Neural cell (in vitro differentiated cells): ENCODE data around the gene B4GALT2.

Experiments used
- EP300 ChIP-seq: fragments of 450-650 bp; conservative IDR thresholded peaks from 2 replicates; pipeline ENCODE4 v1.6.1; 2014; ENCODE audit warnings: antibody characterized with exemption, mild to moderate bottlenecking, moderate library complexity; ENCODE audit not compliant: poor library complexity, severe bottlenecking
- EZH2 ChIP-seq: fragments of 200-600, 300-800 bp; shearing (Covaris generic), sonication (generic); IDR thresholded peaks from 2 replicates; pipeline ENCODE4 v1.6.1; 2014; ENCODE audit warnings: antibody characterized with exemption, low read length, borderline replicate concordance, mild to moderate bottlenecking; ENCODE audit not compliant: insufficient read depth, poor library complexity, severe bottlenecking
- POLR2AphosphoS5 ChIP-seq: IDR thresholded peaks from 2 replicates; pipeline ENCODE4 v1.6.1; 2012
- RAD21 ChIP-seq: fragments of 450-650 bp; conservative IDR thresholded peaks from 2 replicates; pipeline ENCODE4 v1.6.1; 2014; ENCODE audit warnings: antibody characterized with exemption, mild to moderate bottlenecking, moderate library complexity
- SMC3 ChIP-seq: fragments of 450-650 bp; conservative IDR thresholded peaks from 2 replicates; pipeline ENCODE4 v1.6.1; 2014; ENCODE audit warnings: antibody characterized with exemption, mild to moderate bottlenecking, moderate library complexity; ENCODE audit not compliant: poor library complexity
- TAF1 ChIP-seq: IDR thresholded peaks from 2 replicates; pipeline ENCODE4 v1.6.1; 2012; ENCODE audit warnings: low read depth
- TF ChIP-seq, protein P1 (sequence below): fragments of 450-650 bp; IDR thresholded peaks from 2 replicates; pipeline ENCODE4 v1.5.1; 2014; ENCODE audit warnings: antibody characterized with exemption, mild to moderate bottlenecking, moderate library complexity; ENCODE audit not compliant: poor library complexity, severe bottlenecking
- TF ChIP-seq, protein P2 (sequence below): IDR thresholded peaks from 2 replicates; pipeline ENCODE4 v1.6.1; 2012; ENCODE audit warnings: borderline replicate concordance

DNA sequence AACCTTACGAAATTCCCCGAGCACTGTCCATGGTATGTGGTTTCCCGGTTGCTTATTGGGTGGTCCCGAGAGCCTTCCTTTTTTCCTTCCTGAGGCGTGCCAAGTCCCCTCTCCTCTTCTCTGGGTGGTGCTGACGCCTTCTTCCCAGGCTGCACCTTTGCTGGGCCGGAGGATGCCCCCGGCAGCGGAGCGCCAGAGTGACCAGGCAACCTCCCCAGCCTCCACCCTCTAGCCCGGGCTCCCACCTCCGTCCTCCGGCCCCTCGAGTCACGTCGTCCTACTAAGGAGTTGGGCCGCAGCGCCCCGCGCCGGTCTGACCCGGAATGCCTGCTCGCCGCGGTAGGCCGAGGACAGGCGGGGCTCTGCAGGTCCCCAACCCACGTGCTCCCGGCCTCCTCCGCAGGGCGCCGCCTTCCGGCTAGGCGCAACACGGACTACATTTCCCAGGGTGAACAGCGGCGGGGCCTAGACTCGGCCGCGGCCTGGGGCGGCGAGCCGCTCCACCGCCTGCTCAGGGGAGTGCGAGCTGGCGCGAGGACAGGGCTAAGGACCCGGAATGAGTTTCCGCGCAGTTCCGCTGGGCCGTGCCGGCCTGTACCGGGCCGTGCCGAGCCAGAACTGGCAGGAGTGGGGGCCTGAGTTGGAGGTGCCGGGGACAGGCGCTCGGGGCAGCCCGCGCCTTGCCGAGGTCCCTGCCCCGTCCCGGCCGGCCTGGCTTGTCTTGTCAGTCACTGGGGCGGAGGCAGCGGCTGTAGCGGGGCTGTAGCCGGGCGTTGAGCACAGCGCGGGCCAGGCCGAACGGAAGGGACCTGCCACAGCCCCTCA, 32.6 kb upstream of the B4GALT2 start, which contains the start of gene IPO13:
- TF ChIP-seq TAF1: peak; percentile 84
- TF ChIP-seq RAD21: peak; percentile 81
- no peak for TF ChIP-seq EZH2
- TF ChIP-seq, protein P1, sequence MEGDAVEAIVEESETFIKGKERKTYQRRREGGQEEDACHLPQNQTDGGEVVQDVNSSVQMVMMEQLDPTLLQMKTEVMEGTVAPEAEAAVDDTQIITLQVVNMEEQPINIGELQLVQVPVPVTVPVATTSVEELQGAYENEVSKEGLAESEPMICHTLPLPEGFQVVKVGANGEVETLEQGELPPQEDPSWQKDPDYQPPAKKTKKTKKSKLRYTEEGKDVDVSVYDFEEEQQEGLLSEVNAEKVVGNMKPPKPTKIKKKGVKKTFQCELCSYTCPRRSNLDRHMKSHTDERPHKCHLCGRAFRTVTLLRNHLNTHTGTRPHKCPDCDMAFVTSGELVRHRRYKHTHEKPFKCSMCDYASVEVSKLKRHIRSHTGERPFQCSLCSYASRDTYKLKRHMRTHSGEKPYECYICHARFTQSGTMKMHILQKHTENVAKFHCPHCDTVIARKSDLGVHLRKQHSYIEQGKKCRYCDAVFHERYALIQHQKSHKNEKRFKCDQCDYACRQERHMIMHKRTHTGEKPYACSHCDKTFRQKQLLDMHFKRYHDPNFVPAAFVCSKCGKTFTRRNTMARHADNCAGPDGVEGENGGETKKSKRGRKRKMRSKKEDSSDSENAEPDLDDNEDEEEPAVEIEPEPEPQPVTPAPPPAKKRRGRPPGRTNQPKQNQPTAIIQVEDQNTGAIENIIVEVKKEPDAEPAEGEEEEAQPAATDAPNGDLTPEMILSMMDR: peak; percentile 98
- peak; percentile 80 for TF ChIP-seq EP300
- TF ChIP-seq, protein P2, sequence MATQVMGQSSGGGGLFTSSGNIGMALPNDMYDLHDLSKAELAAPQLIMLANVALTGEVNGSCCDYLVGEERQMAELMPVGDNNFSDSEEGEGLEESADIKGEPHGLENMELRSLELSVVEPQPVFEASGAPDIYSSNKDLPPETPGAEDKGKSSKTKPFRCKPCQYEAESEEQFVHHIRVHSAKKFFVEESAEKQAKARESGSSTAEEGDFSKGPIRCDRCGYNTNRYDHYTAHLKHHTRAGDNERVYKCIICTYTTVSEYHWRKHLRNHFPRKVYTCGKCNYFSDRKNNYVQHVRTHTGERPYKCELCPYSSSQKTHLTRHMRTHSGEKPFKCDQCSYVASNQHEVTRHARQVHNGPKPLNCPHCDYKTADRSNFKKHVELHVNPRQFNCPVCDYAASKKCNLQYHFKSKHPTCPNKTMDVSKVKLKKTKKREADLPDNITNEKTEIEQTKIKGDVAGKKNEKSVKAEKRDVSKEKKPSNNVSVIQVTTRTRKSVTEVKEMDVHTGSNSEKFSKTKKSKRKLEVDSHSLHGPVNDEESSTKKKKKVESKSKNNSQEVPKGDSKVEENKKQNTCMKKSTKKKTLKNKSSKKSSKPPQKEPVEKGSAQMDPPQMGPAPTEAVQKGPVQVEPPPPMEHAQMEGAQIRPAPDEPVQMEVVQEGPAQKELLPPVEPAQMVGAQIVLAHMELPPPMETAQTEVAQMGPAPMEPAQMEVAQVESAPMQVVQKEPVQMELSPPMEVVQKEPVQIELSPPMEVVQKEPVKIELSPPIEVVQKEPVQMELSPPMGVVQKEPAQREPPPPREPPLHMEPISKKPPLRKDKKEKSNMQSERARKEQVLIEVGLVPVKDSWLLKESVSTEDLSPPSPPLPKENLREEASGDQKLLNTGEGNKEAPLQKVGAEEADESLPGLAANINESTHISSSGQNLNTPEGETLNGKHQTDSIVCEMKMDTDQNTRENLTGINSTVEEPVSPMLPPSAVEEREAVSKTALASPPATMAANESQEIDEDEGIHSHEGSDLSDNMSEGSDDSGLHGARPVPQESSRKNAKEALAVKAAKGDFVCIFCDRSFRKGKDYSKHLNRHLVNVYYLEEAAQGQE: peak; percentile 84
- peak; percentile 81 for TF ChIP-seq SMC3
- peak; percentile 91 for TF ChIP-seq POLR2AphosphoS5
